ENCODE results near the gene EEIG1.

The EEIG1 gene

GRCh38 chr9:127941062-127941960, 39.5 kb downstream of the EEIG1 start:
- H3K36me3 ChIP-seq (ENCODE audit: insufficient read depth, insufficient read length, low read length) = peaks cover 65% of the 10 kb centered on the region
- no peaks in the 10 kb centered on the region for H3K27me3 ChIP-seq (ENCODE audit: insufficient read depth, insufficient read length)
- no peak overlapping the region for H3K4me3 ChIP-seq (ENCODE audit: insufficient read length, low read depth)
- H3K9me3 ChIP-seq (ENCODE audit: insufficient read depth, low read length) = no peaks in the 10 kb centered on the region
- H3K9ac ChIP-seq (ENCODE audit: insufficient read length, low read depth) = peak overlapping the region; percentile 44
- peaks cover 12% of the 10 kb centered on the region for H3K4me1 ChIP-seq (ENCODE audit: insufficient read depth, insufficient read length)
- TF ChIP-seq YY1 (IDR thresholded peaks at IDR 0.05; ENCODE audit: insufficient read depth, insufficient read length) (no peak), SUZ12 (IDR thresholded peaks at IDR 0.05; ENCODE audit: extremely low read depth, insufficient read depth, insufficient read length) (no peak), ZNF274 (IDR thresholded peaks at IDR 0.05; ENCODE audit: low read depth, low read length) (no peak)
- DNase-seq (ENCODE audit: low read depth, low spot score) = no peak

- Histone ChIP-seq H3K9me3 (ENCODE audit: insufficient read depth, low read length) (no peaks in the 10 kb centered on the region), H3K36me3 (ENCODE audit: insufficient read depth, insufficient read length, low read length) (peaks cover 65% of the 10 kb centered on the region), H3K4me1 (ENCODE audit: insufficient read depth, insufficient read length) (peaks cover 13% of the 10 kb centered on the region), H3K9ac (ENCODE audit: insufficient read length, low read depth) (no peak overlapping the region), H3K27me3 (ENCODE audit: insufficient read depth, insufficient read length) (no peaks in the 10 kb centered on the region), H3K4me3 (ENCODE audit: insufficient read length, low read depth) (no peak overlapping the region)
- no peak for TF ChIP-seq YY1 (IDR thresholded peaks at IDR 0.05; ENCODE audit: insufficient read depth, insufficient read length)
- TF ChIP-seq ZNF274 (IDR thresholded peaks at IDR 0.05; ENCODE audit: low read depth, low read length) = no peak
- no peak for TF ChIP-seq SUZ12 (IDR thresholded peaks at IDR 0.05; ENCODE audit: extremely low read depth, insufficient read depth, insufficient read length)
- no peak for DNase-seq (ENCODE audit: low read depth, low spot score)
Measured at GRCh38 chr9:127940593-127940992, 40.2 kb downstream of the EEIG1 start.

- TF ChIP-seq ZNF274 (IDR thresholded peaks at IDR 0.05; ENCODE audit: low read depth, low read length) (no peak), YY1 (IDR thresholded peaks at IDR 0.05; ENCODE audit: insufficient read depth, insufficient read length) (no peak), SUZ12 (IDR thresholded peaks at IDR 0.05; ENCODE audit: extremely low read depth, insufficient read depth, insufficient read length) (no peak)
- no peak overlapping the region for H3K4me3 ChIP-seq (ENCODE audit: insufficient read length, low read depth)
- peaks cover 57% of the 10 kb centered on the region for H3K36me3 ChIP-seq (ENCODE audit: insufficient read depth, insufficient read length, low read length)
- peaks cover 16% of the 10 kb centered on the region for H3K4me1 ChIP-seq (ENCODE audit: insufficient read depth, insufficient read length)
- peak overlapping the region; percentile 24 for H3K9ac ChIP-seq (ENCODE audit: insufficient read length, low read depth)
- H3K9me3 ChIP-seq (ENCODE audit: insufficient read depth, low read length) = no peaks in the 10 kb centered on the region
- H3K27me3 ChIP-seq (ENCODE audit: insufficient read depth, insufficient read length) = no peaks in the 10 kb centered on the region
- DNase-seq (ENCODE audit: low read depth, low spot score) = no peak
Measured at GRCh38 chr9:127938298-127938690, 42.5 kb downstream of the EEIG1 start.

DNA sequence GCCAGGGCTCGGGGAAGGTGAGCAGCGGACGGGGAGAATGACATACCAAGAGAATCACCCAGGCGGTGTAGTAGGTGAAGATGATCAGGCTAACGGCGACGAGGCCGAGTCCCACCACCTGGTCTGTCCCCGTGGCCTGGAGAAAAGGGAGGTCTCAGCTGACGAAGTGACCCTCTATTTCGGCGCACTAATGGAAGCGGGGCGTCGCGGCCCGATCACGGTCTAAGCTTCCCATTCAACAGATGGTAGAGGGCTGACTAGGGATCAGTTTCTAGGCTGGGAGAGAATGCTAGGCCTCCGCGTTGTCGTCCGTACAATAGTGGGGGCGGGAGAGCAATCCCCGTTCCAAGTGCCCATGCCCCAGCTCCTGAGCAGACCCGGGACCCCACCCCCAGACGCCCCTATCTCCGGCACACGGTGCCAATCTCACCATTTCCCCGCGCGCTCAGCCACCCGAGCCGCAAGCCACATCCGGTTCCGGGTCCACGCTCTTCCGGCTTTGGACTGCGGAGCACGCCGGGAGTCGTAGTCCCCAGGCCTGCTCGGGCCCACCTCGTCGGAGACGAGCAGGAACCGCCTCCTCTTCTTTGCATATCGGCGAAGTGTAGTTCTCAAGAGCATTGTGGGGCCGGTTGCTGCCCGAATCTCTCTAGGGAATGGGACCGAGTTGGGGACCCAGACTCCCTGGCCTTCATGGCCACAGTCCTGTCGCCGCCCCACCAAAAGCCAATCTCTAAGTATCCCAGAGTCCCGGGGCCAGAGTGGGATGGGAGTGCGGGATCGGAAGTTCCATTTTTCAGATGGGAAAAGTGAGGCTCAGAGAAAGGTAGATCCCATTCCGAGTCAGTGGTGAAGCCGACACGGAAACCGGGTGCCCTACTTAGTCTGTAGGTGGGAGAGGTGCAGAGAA, 43.1 kb downstream of the EEIG1 start, which contains the start of gene DPM2:
Gene DPM2 (minus strand): TSS at position 467 of the 910 bp plus-strand sequence. CDS start 34 bp downstream, at position 433.
- peak; percentile 86 for DNase-seq (ENCODE audit: low read depth, low spot score)
- Histone ChIP-seq H3K36me3 (ENCODE audit: insufficient read depth, insufficient read length, low read length) (peaks cover 51% of the 10 kb centered on the region), H3K4me1 (ENCODE audit: insufficient read depth, insufficient read length) (peaks cover 15% of the 10 kb centered on the region), H3K9ac (ENCODE audit: insufficient read length, low read depth) (peak within 1 kb of the TSS; percentile 96), H3K27me3 (ENCODE audit: insufficient read depth, insufficient read length) (no peaks in the 10 kb centered on the region), H3K4me3 (ENCODE audit: insufficient read length, low read depth) (peak within 1 kb of the TSS; percentile 81), H3K9me3 (ENCODE audit: insufficient read depth, low read length) (no peaks in the 10 kb centered on the region)
- TF ChIP-seq SUZ12 (IDR thresholded peaks at IDR 0.05; ENCODE audit: extremely low read depth, insufficient read depth, insufficient read length) (no peak), ZNF274 (IDR thresholded peaks at IDR 0.05; ENCODE audit: low read depth, low read length) (no peak), YY1 (IDR thresholded peaks at IDR 0.05; ENCODE audit: insufficient read depth, insufficient read length) (no peak)

DNA sequence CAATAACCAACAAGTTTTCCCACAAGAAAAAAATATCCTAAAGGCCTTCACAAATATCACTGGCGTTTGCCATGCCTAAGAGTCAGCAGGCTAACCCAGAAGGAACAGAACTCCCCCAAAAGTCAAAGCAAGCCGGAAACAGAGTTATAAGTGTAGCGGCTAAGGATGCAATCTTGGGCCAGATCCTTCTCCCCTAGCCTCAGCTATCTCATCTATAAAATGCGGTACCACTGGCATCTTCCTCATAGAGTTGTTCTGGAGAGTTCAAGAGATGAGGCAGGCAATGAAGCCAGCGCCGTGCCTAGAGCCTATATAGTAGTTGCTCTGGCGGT, 43.8 kb downstream of the EEIG1 start:
- H3K9me3 ChIP-seq (ENCODE audit: insufficient read depth, low read length) = no peaks in the 10 kb centered on the region
- H3K27me3 ChIP-seq (ENCODE audit: insufficient read depth, insufficient read length) = no peaks in the 10 kb centered on the region
- H3K9ac ChIP-seq (ENCODE audit: insufficient read length, low read depth) = peak overlapping the region; percentile 96
- TF ChIP-seq YY1 (IDR thresholded peaks at IDR 0.05; ENCODE audit: insufficient read depth, insufficient read length) = no peak
- no peak for TF ChIP-seq SUZ12 (IDR thresholded peaks at IDR 0.05; ENCODE audit: extremely low read depth, insufficient read depth, insufficient read length)
- no peak for TF ChIP-seq ZNF274 (IDR thresholded peaks at IDR 0.05; ENCODE audit: low read depth, low read length)
- H3K36me3 ChIP-seq (ENCODE audit: insufficient read depth, insufficient read length, low read length) = peaks cover 45% of the 10 kb centered on the region
- H3K4me3 ChIP-seq (ENCODE audit: insufficient read length, low read depth) = peak overlapping the region; percentile 81
- H3K4me1 ChIP-seq (ENCODE audit: insufficient read depth, insufficient read length) = peaks cover 9% of the 10 kb centered on the region
- no peak for DNase-seq (ENCODE audit: low read depth, low spot score)

DNA sequence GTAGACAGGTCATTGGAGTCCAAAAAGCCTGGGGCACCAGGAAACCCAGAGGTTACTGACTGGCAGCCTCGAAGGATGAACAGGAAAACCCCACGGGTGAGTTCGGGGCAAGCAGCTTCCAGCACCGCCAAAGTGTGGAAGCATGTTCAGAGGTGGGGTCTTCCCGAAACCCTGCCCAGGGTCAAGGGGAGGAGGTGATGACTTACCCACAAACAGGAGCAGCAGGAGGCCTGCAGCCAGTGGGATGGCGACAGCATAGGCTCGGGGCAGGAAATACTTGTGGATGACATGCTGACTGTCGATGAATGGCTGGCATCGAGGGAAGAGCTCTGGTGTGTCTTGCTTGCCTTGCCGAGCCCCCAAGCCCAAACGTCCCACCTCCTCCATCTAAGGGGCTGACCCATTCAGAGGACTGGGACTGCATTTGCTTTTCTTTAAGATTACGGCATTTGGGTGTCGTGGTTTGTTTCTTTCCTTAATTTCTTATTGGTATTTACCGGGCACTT, 44.4 kb downstream of the EEIG1 start:
- peak overlapping the region; percentile 81 for H3K4me3 ChIP-seq (ENCODE audit: insufficient read length, low read depth)
- TF ChIP-seq ZNF274 (IDR thresholded peaks at IDR 0.05; ENCODE audit: low read depth, low read length) = no peak
- TF ChIP-seq SUZ12 (IDR thresholded peaks at IDR 0.05; ENCODE audit: extremely low read depth, insufficient read depth, insufficient read length) = no peak
- no peak for TF ChIP-seq YY1 (IDR thresholded peaks at IDR 0.05; ENCODE audit: insufficient read depth, insufficient read length)
- no peaks in the 10 kb centered on the region for H3K27me3 ChIP-seq (ENCODE audit: insufficient read depth, insufficient read length)
- H3K9me3 ChIP-seq (ENCODE audit: insufficient read depth, low read length) = no peaks in the 10 kb centered on the region
- peak overlapping the region; percentile 96 for H3K9ac ChIP-seq (ENCODE audit: insufficient read length, low read depth)
- no peak for DNase-seq (ENCODE audit: low read depth, low spot score)
- peaks cover 39% of the 10 kb centered on the region for H3K36me3 ChIP-seq (ENCODE audit: insufficient read depth, insufficient read length, low read length)
- H3K4me1 ChIP-seq (ENCODE audit: insufficient read depth, insufficient read length) = peaks cover 12% of the 10 kb centered on the region

Measured in NT2/D1 (cell line).